ENCODE measurements around the gene MLX. TPM values are rescaled to one million over a fixed set of nuclear protein-coding genes. Genes with fewer than 3 reads are reported as not detected.

MLX gene
- total RNA-seq, 2 donors from 2014 or later = 24.9 to 28.7 TPM

DNA sequence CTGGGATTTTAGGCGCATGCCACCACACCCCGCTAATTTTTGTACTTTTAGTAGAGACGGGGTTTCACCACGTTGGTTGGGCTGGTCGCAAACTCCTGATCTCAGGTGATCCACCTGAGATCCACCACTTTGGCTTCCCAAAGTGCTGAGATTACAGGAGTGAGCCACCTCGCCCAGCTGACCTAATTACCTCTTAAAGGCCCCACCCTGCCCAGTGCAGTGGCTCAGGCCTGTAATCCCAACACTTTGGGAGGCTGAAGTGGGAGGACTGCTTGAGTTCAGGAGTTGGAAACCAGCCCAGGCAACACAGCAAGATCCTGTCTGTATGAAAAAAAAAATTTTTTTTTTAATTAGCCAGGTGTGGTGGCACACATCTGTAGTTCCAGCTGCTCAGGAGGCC, 7.8 kb upstream of the MLX start:
- H3K9me3 ChIP-seq = no peaks in the 10 kb centered on the region
- TF ChIP-seq POLR2A (IDR thresholded peaks at IDR 0.05) = no peak
- TF ChIP-seq, protein P1, sequence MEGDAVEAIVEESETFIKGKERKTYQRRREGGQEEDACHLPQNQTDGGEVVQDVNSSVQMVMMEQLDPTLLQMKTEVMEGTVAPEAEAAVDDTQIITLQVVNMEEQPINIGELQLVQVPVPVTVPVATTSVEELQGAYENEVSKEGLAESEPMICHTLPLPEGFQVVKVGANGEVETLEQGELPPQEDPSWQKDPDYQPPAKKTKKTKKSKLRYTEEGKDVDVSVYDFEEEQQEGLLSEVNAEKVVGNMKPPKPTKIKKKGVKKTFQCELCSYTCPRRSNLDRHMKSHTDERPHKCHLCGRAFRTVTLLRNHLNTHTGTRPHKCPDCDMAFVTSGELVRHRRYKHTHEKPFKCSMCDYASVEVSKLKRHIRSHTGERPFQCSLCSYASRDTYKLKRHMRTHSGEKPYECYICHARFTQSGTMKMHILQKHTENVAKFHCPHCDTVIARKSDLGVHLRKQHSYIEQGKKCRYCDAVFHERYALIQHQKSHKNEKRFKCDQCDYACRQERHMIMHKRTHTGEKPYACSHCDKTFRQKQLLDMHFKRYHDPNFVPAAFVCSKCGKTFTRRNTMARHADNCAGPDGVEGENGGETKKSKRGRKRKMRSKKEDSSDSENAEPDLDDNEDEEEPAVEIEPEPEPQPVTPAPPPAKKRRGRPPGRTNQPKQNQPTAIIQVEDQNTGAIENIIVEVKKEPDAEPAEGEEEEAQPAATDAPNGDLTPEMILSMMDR (IDR thresholded peaks at IDR 0.05) = no peak
- H3K27me3 ChIP-seq = no peaks in the 10 kb centered on the region
- no peak overlapping the region for H3K4me3 ChIP-seq
- H3K4me1 ChIP-seq = peaks cover 36% of the 10 kb centered on the region
- no peak for ATAC-seq
- intact Hi-C loops (cut with DNase I) = no loop called here
- H3K36me3 ChIP-seq (replicated peaks in 1 of 2; ENCODE audit: insufficient read depth in 1 of 2, low read depth in 2 of 2) = no peaks in the 10 kb centered on the region
- H3K27ac ChIP-seq = no peak overlapping the region
- DNase-seq = no peak
- WGBS, 2 donors = 73 to 84% methylated on average over 6 of the region's 6 CpGs

DNA sequence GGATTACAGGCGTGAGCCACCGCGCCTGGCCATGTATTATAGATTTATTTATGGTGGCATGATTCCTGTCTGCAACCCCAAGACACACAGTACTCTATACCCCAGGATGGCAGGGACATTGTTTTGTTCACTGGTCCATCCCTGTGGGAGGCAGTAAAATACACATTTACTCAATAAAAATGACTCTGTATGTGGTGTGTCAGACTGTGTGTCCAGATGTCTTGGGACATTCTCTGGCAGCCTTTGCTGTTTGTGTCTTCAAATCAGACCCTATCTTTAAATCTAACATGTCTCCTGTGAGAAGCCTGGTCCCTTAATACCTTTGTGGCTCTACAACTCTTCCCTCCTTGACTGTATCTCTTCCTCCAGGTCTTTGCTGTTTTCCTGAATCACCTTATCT, 6.7 kb upstream of the MLX start:
- intact Hi-C loops (cut with DNase I) = no loop called here
- Histone ChIP-seq H3K4me3 (no peak overlapping the region), H3K27ac (no peak overlapping the region), H3K9me3 (no peaks in the 10 kb centered on the region), H3K27me3 (no peaks in the 10 kb centered on the region), H3K4me1 (peaks cover 37% of the 10 kb centered on the region), H3K36me3 (replicated peaks in 1 of 2; ENCODE audit: insufficient read depth in 1 of 2, low read depth in 2 of 2) (peaks cover 0 to 9% of the 10 kb centered on the region in 2 donors)
- WGBS, 2 donors = 56 to 73% methylated on average over 3 of the region's 3 CpGs
- ATAC-seq = no peak
- no peak for DNase-seq
- TF ChIP-seq, protein P1 (IDR thresholded peaks at IDR 0.05) = no peak
- no peak for TF ChIP-seq POLR2A (IDR thresholded peaks at IDR 0.05)

DNA sequence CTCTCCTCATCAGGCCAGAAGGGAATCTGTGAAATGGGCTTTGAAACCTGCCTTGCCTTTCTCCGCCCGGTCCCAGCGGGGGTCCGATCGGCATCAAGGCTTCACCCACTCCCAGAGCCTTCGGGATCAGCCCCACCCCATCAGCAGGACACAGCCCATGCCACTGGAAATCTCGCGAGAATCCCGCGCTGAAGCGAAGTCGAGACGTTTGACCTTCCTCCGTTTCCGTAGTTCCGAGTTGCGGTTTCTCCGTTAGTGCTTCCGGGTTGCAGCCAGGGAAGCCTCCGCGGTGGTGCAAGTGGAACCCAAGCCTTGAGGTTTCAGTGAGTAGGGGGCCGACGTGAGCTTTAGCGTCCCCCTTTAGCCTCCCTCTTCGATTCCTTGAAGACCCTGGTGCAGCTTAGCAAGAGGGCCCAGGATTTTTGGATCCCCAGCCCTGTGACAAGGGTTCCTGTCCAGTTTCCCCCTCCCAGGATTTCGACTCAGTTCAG, 5.0 kb upstream of the MLX start, which contains the start of gene COASY:
Gene COASY, plus strand, starts transcription at position 252 of the 491 bp plus-strand sequence. CDS start 475 bp downstream, outside the sequence.
- Histone ChIP-seq H3K27ac (peak within 1 kb of the TSS; percentile 72 to 93 (median 88)), H3K4me1 (peaks cover 44% of the 10 kb centered on the region), H3K9me3 (no peaks in the 10 kb centered on the region), H3K4me3 (peak within 1 kb of the TSS; percentile 72 to 90), H3K27me3 (no peaks in the 10 kb centered on the region), H3K36me3 (replicated peaks in 1 of 2; ENCODE audit: insufficient read depth in 1 of 2, low read depth in 2 of 2) (peaks cover 0 to 15% of the 10 kb centered on the region in 2 donors)
- DNase-seq (peak; percentile 96 to 98 (median 97)), ATAC-seq (peak; percentile 85)
- TF ChIP-seq POLR2A (IDR thresholded peaks at IDR 0.05) = peak; percentile 18 to 81 (median 80)
- TF ChIP-seq, protein P1 (IDR thresholded peaks at IDR 0.05) = peak in 1 of 7 experiments; percentile 7
- intact Hi-C loops (cut with DNase I) = no loop called here
- 0% methylated on average over 26 of the region's 26 CpGs; no CpG with 5 or more reads in 1 of the 2 donors for WGBS, 2 donors

DNA sequence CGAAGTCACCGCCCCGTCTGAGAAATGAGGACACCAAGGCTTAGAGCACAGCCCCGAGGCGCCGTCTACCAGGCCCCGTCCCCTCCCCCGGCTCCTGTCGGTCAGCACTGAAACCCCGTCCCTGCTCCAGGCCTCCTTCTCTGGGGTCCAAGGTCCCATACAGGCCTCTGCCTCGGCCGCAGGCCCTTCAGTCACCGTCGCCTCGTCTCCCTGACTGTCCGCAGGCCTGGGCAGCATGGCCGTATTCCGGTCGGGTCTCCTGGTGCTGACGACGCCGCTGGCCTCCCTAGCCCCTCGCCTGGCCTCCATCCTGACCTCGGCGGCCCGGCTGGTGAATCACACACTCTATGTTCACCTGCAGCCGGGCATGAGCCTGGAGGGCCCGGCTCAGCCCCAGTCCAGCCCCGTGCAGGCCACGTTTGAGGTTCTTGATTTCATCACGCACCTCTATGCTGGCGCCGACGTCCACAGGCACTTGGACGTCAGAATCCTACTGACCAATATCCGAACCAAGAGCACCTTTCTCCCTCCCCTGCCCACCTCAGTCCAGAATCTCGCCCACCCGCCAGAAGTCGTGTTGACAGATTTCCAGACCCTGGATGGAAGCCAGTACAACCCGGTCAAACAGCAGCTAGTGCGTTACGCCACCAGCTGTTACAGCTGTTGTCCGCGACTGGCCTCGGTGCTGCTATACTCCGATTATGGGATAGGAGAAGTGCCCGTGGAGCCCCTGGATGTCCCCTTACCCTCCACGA, 4.3 kb upstream of the MLX start:
- DNase-seq (peak; percentile 42 to 55 (median 45)), ATAC-seq (peak; percentile 5)
- Histone ChIP-seq H3K4me3 (peak overlapping the region; percentile 72 to 90), H3K4me1 (peaks cover 46% of the 10 kb centered on the region), H3K36me3 (replicated peaks in 1 of 2; ENCODE audit: insufficient read depth in 1 of 2, low read depth in 2 of 2) (peaks cover 0 to 15% of the 10 kb centered on the region in 2 donors), H3K27ac (peak overlapping the region; percentile 72 to 93 (median 88)), H3K27me3 (no peaks in the 10 kb centered on the region), H3K9me3 (no peaks in the 10 kb centered on the region)
- WGBS, 2 donors = 3 to 12% methylated on average over 18 to 47 of the region's 48 CpGs
- TF ChIP-seq, protein P1 (IDR thresholded peaks at IDR 0.05) = peak in 1 of 7 experiments; percentile 1
- peak in 1 of 3 donors; percentile 12 for TF ChIP-seq POLR2A (IDR thresholded peaks at IDR 0.05)
- intact Hi-C loops (cut with DNase I) = no loop called here
